WTC11 (cell line): ENCODE data around the gene NUMBL. TPM values are rescaled to one million over a fixed set of nuclear protein-coding genes. Genes with fewer than 3 reads are reported as not detected.
"Not testable (repeated sequence)": the region's sequence is repeated elsewhere in the genome, so short reads cannot be mapped to it uniquely, and the experiment has no call there.

Source experiments
- ATAC-seq: fragments of 200-7000 bp; cut with Tn5 transposase; 2 replicates; pipeline ENCODE4 v1.10.0; 2021; ENCODE audit warnings: mild to moderate bottlenecking, moderate library complexity
- CTCF ChIA-PET: fragments of 300-600 bp; sonication (Branson Sonifier 250); formaldehyde crosslinking; loops from one replicate; lab custom pipeline; 2021; ENCODE audit warnings: antibody characterized with exemption; lab: Charles Lee
- POLR2A ChIA-PET: fragments of 350-600 bp; sonication (Branson Sonifier 250); formaldehyde crosslinking; loops from one replicate; lab custom pipeline; 2021; ENCODE audit warnings: antibody characterized with exemption; lab: Charles Lee
- DNase-seq: peaks from one replicate; pipeline ENCODE4 v3.0.0; 2021; ENCODE audit warnings: low spot score
- H3K27ac Mint-ChIP-seq: 2 replicates; pipeline ENCODE4 v1.8.0; 2021; ENCODE audit warnings: mixed read lengths
- H3K27me3 Mint-ChIP-seq: 2 replicates; pipeline ENCODE4 v1.8.0; 2021; ENCODE audit warnings: low read depth, mild to moderate bottlenecking, moderate library complexity, mixed read lengths
- H3K36me3 Mint-ChIP-seq: 2 replicates; pipeline ENCODE4 v1.8.0; 2021; ENCODE audit warnings: mixed read lengths
- H3K4me1 Mint-ChIP-seq: 2 replicates; pipeline ENCODE4 v1.8.0; 2022; ENCODE audit warnings: mixed read lengths
- H3K4me3 Mint-ChIP-seq: 2 replicates; pipeline ENCODE4 v1.8.0; 2021; ENCODE audit warnings: mild to moderate bottlenecking, moderate library complexity, mixed read lengths
- H3K9me3 Mint-ChIP-seq: 2 replicates; pipeline ENCODE4 v1.8.0; 2021; ENCODE audit warnings: mixed read lengths
- AR ChIP-seq: fragments of 250-450 bp; sonication (Bioruptor Pico); IDR thresholded peaks from 2 replicates; pipeline ENCODE4 v1.9.0; 2021; ENCODE audit warnings: mild to moderate bottlenecking
- ATF3 ChIP-seq: sonication (generic); formaldehyde crosslinking; conservative IDR thresholded peaks from 2 replicates; pipeline ENCODE4 v1.8.1; 2022; ENCODE audit warnings: mild to moderate bottlenecking, missing genetic modification reagents
- CREM ChIP-seq: sonication (generic); formaldehyde crosslinking; IDR thresholded peaks from 2 replicates; pipeline ENCODE4 v1.8.1; 2022; ENCODE audit warnings: mild to moderate bottlenecking, missing genetic modification reagents, moderate library complexity
- ELF4 ChIP-seq: sonication (generic); formaldehyde crosslinking; IDR thresholded peaks from 2 replicates; pipeline ENCODE4 v1.8.1; 2022; ENCODE audit warnings: low read depth, mild to moderate bottlenecking, moderate library complexity, missing genetic modification reagents
- FOXP4 ChIP-seq: sonication (generic); formaldehyde crosslinking; IDR thresholded peaks from 2 replicates; pipeline ENCODE4 v1.8.0; 2022; ENCODE audit warnings: mild to moderate bottlenecking, missing genetic modification reagents
- GRHL2 ChIP-seq: fragments of 250-450 bp; sonication (Bioruptor Pico); IDR thresholded peaks from 2 replicates; pipeline ENCODE4 v1.8.0; 2022; ENCODE audit warnings: mild to moderate bottlenecking, moderate library complexity; ENCODE audit not compliant: insufficient replicate concordance, severe bottlenecking
- HMGA2 ChIP-seq: fragments of 250-450 bp; sonication (Bioruptor Pico); IDR thresholded peaks from 2 replicates; pipeline ENCODE4 v1.4.0; 2021; ENCODE audit warnings: mild to moderate bottlenecking, moderate library complexity
- NFYB ChIP-seq: sonication (generic); formaldehyde crosslinking; conservative IDR thresholded peaks from 2 replicates; pipeline ENCODE4 v1.8.0; 2022; ENCODE audit warnings: low read depth, missing genetic modification reagents
- NR2C2 ChIP-seq: sonication (generic); formaldehyde crosslinking; IDR thresholded peaks from 2 replicates; pipeline ENCODE4 v1.8.0; 2022; ENCODE audit warnings: mild to moderate bottlenecking, missing genetic modification reagents
- PRRX2 ChIP-seq: fragments of 250-450 bp; sonication (Bioruptor Pico); IDR thresholded peaks from 2 replicates; pipeline ENCODE4 v1.8.0; 2021; ENCODE audit warnings: mild to moderate bottlenecking
- SMAD3 ChIP-seq: sonication (generic); formaldehyde crosslinking; IDR thresholded peaks from 2 replicates; pipeline ENCODE4 v1.8.0; 2022; ENCODE audit warnings: missing genetic modification reagents, mild to moderate bottlenecking, borderline replicate concordance
- SOX15 ChIP-seq: fragments of 250-450 bp; sonication (Bioruptor Pico); IDR thresholded peaks from 2 replicates; pipeline ENCODE4 v1.9.0; 2021; ENCODE audit warnings: mild to moderate bottlenecking
- SP1 ChIP-seq: sonication (generic); formaldehyde crosslinking; conservative IDR thresholded peaks from 2 replicates; pipeline ENCODE4 v1.8.1; 2022; ENCODE audit warnings: missing genetic modification reagents
- STAT6 ChIP-seq: sonication (generic); formaldehyde crosslinking; conservative IDR thresholded peaks from 2 replicates; pipeline ENCODE4 v1.8.1; 2023; ENCODE audit warnings: mild to moderate bottlenecking, low read depth, missing genetic modification reagents, moderate library complexity
- TCF7 ChIP-seq: sonication (generic); formaldehyde crosslinking; IDR thresholded peaks from 2 replicates; pipeline ENCODE4 v1.8.0; 2022; ENCODE audit warnings: mild to moderate bottlenecking, low read depth, missing genetic modification reagents, moderate library complexity
- TEAD4 ChIP-seq: sonication (generic); formaldehyde crosslinking; IDR thresholded peaks from 2 replicates; pipeline ENCODE4 v1.8.0; 2022; ENCODE audit warnings: mild to moderate bottlenecking, missing genetic modification reagents
- TP53 ChIP-seq: sonication (generic); formaldehyde crosslinking; IDR thresholded peaks from 2 replicates; pipeline ENCODE4 v1.8.1; 2023; ENCODE audit warnings: mild to moderate bottlenecking, missing genetic modification reagents
- ZNF138 ChIP-seq: sonication (generic); formaldehyde crosslinking; conservative IDR thresholded peaks from 2 replicates; pipeline ENCODE4 v1.8.1; 2022; ENCODE audit warnings: mild to moderate bottlenecking, moderate library complexity, missing genetic modification reagents
- ZNF671 ChIP-seq: fragments of 250-450 bp; sonication (Bioruptor Pico); IDR thresholded peaks from 2 replicates; pipeline ENCODE4 v1.8.0; 2021; ENCODE audit warnings: mild to moderate bottlenecking
- total RNA-seq: library from RNA; stranded (reverse); gene quantifications from 3 replicates; pipeline ENCODE4 v1.2.3, GENCODE V29; 2021
- TF ChIP-seq, protein P1 (sequence below): sonication (generic); formaldehyde crosslinking; IDR thresholded peaks from 2 replicates; pipeline ENCODE4 v1.8.1; 2023; ENCODE audit warnings: mild to moderate bottlenecking, missing genetic modification reagents

NUMBL gene
- total RNA-seq, 1 experiment from 2014 or later: 30.3 TPM

GRCh38 chr19:40625406-40626120 is 64.9 kb downstream of the NUMBL start (continued):
- no peak for TF ChIP-seq SP1 (CRISPR knock-in tag)
- no peak for TF ChIP-seq TCF7 (CRISPR knock-in tag)
- no peak for TF ChIP-seq CREM
- no peak for TF ChIP-seq ZNF671 (CRISPR knock-in tag)

- Mint-ChIP-seq H3K36me3 (peaks cover 35% of the 10 kb centered on the region), H3K4me1 (peaks cover 19% of the 10 kb centered on the region), H3K27ac (peak overlapping the region; percentile 93)
- TF ChIP-seq HMGA2: peak; percentile 77
- ATAC-seq, H3K27me3 Mint-ChIP-seq, DNase-seq, H3K9me3 Mint-ChIP-seq, H3K4me3 Mint-ChIP-seq: not testable (repeated sequence)
- POLR2A ChIA-PET: interaction anchor here (1.2 to 1.6 kb wide), 2 partner anchors 11 to 137 kb away, joined by 3 to 8 read pairs; no protein-coding TSS in a partner anchor
- CTCF ChIA-PET: interaction anchor here (0.9 to 3.9 kb wide), 11 partner anchors 10 to 181 kb away, joined by 3 to 50 read pairs (median 5); partner anchors contain the start of genes BLVRB and LTBP4
These were observed 65.9 kb downstream of the NUMBL start for GRCh38 chr19:40624369-40625153.

GRCh38 chr19:40623403-40624251 is 66.8 kb downstream of the NUMBL start:
- no peaks in the 10 kb centered on the region; the same call in 1 of the 2 replicates for H3K27me3 Mint-ChIP-seq
- H3K9me3 Mint-ChIP-seq: no peaks in the 10 kb centered on the region
- TF ChIP-seq SMAD3 (CRISPR knock-in tag) (no peak), TEAD4 (CRISPR knock-in tag) (0 out of 2 replicates have a peak, but pooled peaks have one; percentile 59), STAT6 (no peak), NFYB (CRISPR knock-in tag) (no peak), FOXP4 (no peak), GRHL2 (no peak), AR (CRISPR knock-in tag) (no peak), SP1 (CRISPR knock-in tag) (peak; percentile 78), ELF4 (CRISPR knock-in tag) (no peak), ZNF138 (CRISPR knock-in tag) (no peak), ZNF671 (CRISPR knock-in tag) (no peak), NR2C2 (CRISPR knock-in tag) (no peak), ATF3 (no peak), PRRX2 (CRISPR knock-in tag) (no peak), TCF7 (CRISPR knock-in tag) (no peak), CREM (no peak), SOX15 (CRISPR knock-in tag) (no peak), TP53 (CRISPR knock-in tag) (no peak)
- TF ChIP-seq, protein P1, sequence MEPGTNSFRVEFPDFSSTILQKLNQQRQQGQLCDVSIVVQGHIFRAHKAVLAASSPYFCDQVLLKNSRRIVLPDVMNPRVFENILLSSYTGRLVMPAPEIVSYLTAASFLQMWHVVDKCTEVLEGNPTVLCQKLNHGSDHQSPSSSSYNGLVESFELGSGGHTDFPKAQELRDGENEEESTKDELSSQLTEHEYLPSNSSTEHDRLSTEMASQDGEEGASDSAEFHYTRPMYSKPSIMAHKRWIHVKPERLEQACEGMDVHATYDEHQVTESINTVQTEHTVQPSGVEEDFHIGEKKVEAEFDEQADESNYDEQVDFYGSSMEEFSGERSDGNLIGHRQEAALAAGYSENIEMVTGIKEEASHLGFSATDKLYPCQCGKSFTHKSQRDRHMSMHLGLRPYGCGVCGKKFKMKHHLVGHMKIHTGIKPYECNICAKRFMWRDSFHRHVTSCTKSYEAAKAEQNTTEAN (CRISPR knock-in tag): peak; percentile 77; the same call in 1 of the 2 replicates

More at GRCh38 chr19:40623403-40624251, 66.8 kb downstream of the NUMBL start:
- POLR2A ChIA-PET: interaction anchor here (0.6 to 1.6 kb wide), 3 partner anchors 11 to 136 kb away, joined by 3 to 8 read pairs (median 5); no protein-coding TSS in a partner anchor
- peaks cover 43% of the 10 kb centered on the region for H3K36me3 Mint-ChIP-seq
- DNase-seq (peak; percentile 98), ATAC-seq (peak; percentile 92)
- CTCF ChIA-PET: interaction anchor here (0.6 to 3.9 kb wide), 20 partner anchors 9 to 197 kb away, joined by 3 to 50 read pairs (median 3); partner anchors contain the start of genes BLVRB, LTBP4 and SERTAD1
- H3K4me1 Mint-ChIP-seq: peaks cover 19% of the 10 kb centered on the region
- H3K27ac Mint-ChIP-seq: peak overlapping the region; percentile 93
- peak overlapping the region; percentile 55 for H3K4me3 Mint-ChIP-seq
